Adrenal gland (tissue), 12 donors: Measurements from ENCODE around the gene UBXN6. TPM values are rescaled to one million over a fixed set of nuclear protein-coding genes. Genes with fewer than 3 reads are reported as not detected.

Source experiments
- DNase-seq, 7 donors: peaks; one replicate each; pipeline ENCODE4 v3.0.0-alpha.2; 2019 to 2020
- H3K27ac ChIP-seq, 5 donors: fragments of 200-600 bp; sonication (generic) in 4 of 5; 1 replicate in 3 of 5; 2 replicates in 2 of 5; pipeline versions ENCODE4 v1.5.1 to v1.8.0; 2016 to 2020; ENCODE audit warnings: mild to moderate bottlenecking in 1 of 5
- H3K27me3 ChIP-seq: fragments of 200-600 bp; 2 replicates; pipeline ENCODE4 v1.8.0; 2021
- H3K36me3 ChIP-seq, 2 donors: fragments of 200-600 bp; replicated peaks in 1 of 2; 1 replicate in 1 of 2; 2 replicates in 1 of 2; pipeline versions ENCODE4 v1.5.1 to v1.8.0; 2018 to 2022
- H3K4me1 ChIP-seq, 2 donors: fragments of 200-600 bp; replicated peaks in 1 of 2; 1 replicate in 1 of 2; 2 replicates in 1 of 2; pipeline versions ENCODE4 v1.5.1 to v1.8.0; 2018 to 2021
- H3K4me3 ChIP-seq, 4 donors: fragments of 200-600 bp; sonication (generic) in 3 of 4; one replicate each; pipeline ENCODE4 v1.5.1; 2016 to 2018
- H3K9me3 ChIP-seq, 3 donors: fragments of 200-600 bp; sonication (generic) in 1 of 3; replicated peaks in 1 of 3; 1 replicate in 2 of 3; 2 replicates in 1 of 3; pipeline versions ENCODE4 v1.5.1 to v1.8.0; 2016 to 2021
- POLR2A ChIP-seq, 2 donors: fragments of 450-650 bp; IDR thresholded peaks; one replicate each; pipeline ENCODE4 v1.6.1; 2017; ENCODE audit warnings: antibody characterized with exemption in 2 of 2, mild to moderate bottlenecking in 2 of 2, moderate library complexity in 1 of 2
- WGBS, 4 donors: extraction: QIAGEN DNeasy Blood & Tissue Kit in 2 of 4; methylation state at CpG; one replicate each; pipeline versions ENCODE4 v1.1.5 to v1.1.7; 2013 to 2017; 5-methylcytosine and 5-hydroxymethylcytosine counted together
- intact Hi-C, 2 donors: fragments of 100-400 bp; cut with DNase I; formaldehyde crosslinking; loops; one replicate each; pipeline versions ENCODE4 v1.14.1 to v1.15.0; 2022 to 2023
- polyA plus RNA-seq, 3 donors: library from polyadenylated mRNA; stranded (reverse); fragments of 200-250 nt in 2 of 3; fragments of 350-450 nt in 1 of 3; fragmentation: Illumina TruSeq in 1 of 3; extraction: RNeasy Lipid Tissue Mini Kit (QIAGEN cat#74804) in 1 of 3; gene quantifications; one replicate each; pipeline ENCODE4 v1.2.3, GENCODE V29; 2013 to 2014
- total RNA-seq, 9 donors: library from RNA; depleted of rRNA in 4 of 9; stranded (reverse); fragments of >200 nt in 4 of 9; fragments of 120-200 nt in 1 of 9; fragmentation: NEBNext Ultra II Directional in 1 of 9; extraction: Animal tissue kit (Norgen Biotek cat#: 25700) in 1 of 9; gene quantifications; one replicate each; pipeline versions ENCODE4 v1.1.0 to v1.2.4, GENCODE V29; 2013 to 2023
- TF ChIP-seq, protein P1 (sequence below), 6 experiments: fragments of 450-650 bp in 4 of 6; fragments of 200-600 bp in 2 of 6; sonication (generic) in 1 of 6; IDR thresholded peaks; 1 replicate in 5 of 6; 2 replicates in 1 of 6; pipeline versions ENCODE4 v1.5.1 to v1.8.0; 2016 to 2021; ENCODE audit warnings: antibody characterized with exemption in 6 of 6, mild to moderate bottlenecking in 2 of 6, moderate library complexity in 1 of 6
- donor health status: healthy with polysubstance abuse.
- donor health status: Bipolar disorder and iron deficiency.
- donor health status: DM: yes; HTN: yes; CAD: no.
- donor health status: DM: no; HTN: no; CAD: no.
- donor health status: DM: no; HTN: no; CAD: no.
- donor health status: DM: yes; HTN: yes; CAD: no.

The UBXN6 gene
- total and polyA plus RNA-seq, 12 donors: 53.9 to 317 (median 254) TPM

GRCh38 chr19:4449639-4450028, 8.0 kb downstream of the UBXN6 start:
- intact Hi-C loops: loop anchor here in 1 of 2 donors (10.0 kb wide), 1 partner anchor 45 kb away; the partner anchor contains the start of genes CHAF1A and SH3GL1
- peaks cover 0 to 89% of the 10 kb centered on the region in 2 donors for H3K36me3 ChIP-seq

GRCh38 chr19:4449022-4449638, 8.5 kb downstream of the UBXN6 start:
- DNase-seq: peak; percentile 95 to 99 (median 98)
- WGBS, 4 donors: 46 to 63% (median 49%) methylated on average over 10 to 24 of the region's 24 CpGs
- Histone ChIP-seq H3K4me3 (no peak overlapping the region), H3K27ac (peak overlapping the region; percentile 80 to 95 (median 92)), H3K36me3 (peaks cover 0 to 94% of the 10 kb centered on the region in 2 donors), H3K4me1 (peaks cover 45 to 59% of the 10 kb centered on the region in 2 donors), H3K9me3 (no peaks in the 10 kb centered on the region), H3K27me3 (no peaks in the 10 kb centered on the region)
- intact Hi-C loops: no loop called here
- TF ChIP-seq POLR2A (IDR thresholded peaks at IDR 0.05): peak in 1 of 2 donors; percentile 62
- TF ChIP-seq, protein P1, sequence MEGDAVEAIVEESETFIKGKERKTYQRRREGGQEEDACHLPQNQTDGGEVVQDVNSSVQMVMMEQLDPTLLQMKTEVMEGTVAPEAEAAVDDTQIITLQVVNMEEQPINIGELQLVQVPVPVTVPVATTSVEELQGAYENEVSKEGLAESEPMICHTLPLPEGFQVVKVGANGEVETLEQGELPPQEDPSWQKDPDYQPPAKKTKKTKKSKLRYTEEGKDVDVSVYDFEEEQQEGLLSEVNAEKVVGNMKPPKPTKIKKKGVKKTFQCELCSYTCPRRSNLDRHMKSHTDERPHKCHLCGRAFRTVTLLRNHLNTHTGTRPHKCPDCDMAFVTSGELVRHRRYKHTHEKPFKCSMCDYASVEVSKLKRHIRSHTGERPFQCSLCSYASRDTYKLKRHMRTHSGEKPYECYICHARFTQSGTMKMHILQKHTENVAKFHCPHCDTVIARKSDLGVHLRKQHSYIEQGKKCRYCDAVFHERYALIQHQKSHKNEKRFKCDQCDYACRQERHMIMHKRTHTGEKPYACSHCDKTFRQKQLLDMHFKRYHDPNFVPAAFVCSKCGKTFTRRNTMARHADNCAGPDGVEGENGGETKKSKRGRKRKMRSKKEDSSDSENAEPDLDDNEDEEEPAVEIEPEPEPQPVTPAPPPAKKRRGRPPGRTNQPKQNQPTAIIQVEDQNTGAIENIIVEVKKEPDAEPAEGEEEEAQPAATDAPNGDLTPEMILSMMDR (IDR thresholded peaks at IDR 0.05): peak in 5 of 6 experiments; percentile 32 to 44 (median 38)

More at GRCh38 chr19:4449639-4450028, 8.0 kb downstream of the UBXN6 start:
- no peaks in the 10 kb centered on the region for H3K27me3 ChIP-seq
- WGBS, 4 donors: 80 to 90% (median 88%) methylated on average over 9 of the region's 9 CpGs
- H3K4me3 ChIP-seq: no peak overlapping the region
- DNase-seq: peak in 1 of 7 donors; percentile 43
- peaks cover 50 to 63% of the 10 kb centered on the region in 2 donors for H3K4me1 ChIP-seq
- peak overlapping the region in 4 of 5 donors; percentile 92 to 95 (median 93) for H3K27ac ChIP-seq
- no peak for TF ChIP-seq POLR2A (IDR thresholded peaks at IDR 0.05)
- TF ChIP-seq, protein P1 (IDR thresholded peaks at IDR 0.05): no peak
- H3K9me3 ChIP-seq: no peaks in the 10 kb centered on the region

- no peaks in the 10 kb centered on the region for H3K9me3 ChIP-seq
- intact Hi-C loops: no loop called here
- peaks cover 0 to 97% of the 10 kb centered on the region in 2 donors for H3K36me3 ChIP-seq
Observed at GRCh38 chr19:4448147-4448985, 9.2 kb downstream of the UBXN6 start.

More at GRCh38 chr19:4448147-4448985, 9.2 kb downstream of the UBXN6 start:
- peaks cover 37 to 52% of the 10 kb centered on the region in 2 donors for H3K4me1 ChIP-seq
- H3K27me3 ChIP-seq: no peaks in the 10 kb centered on the region
- 30 to 58% (median 45%) methylated on average over 8 to 30 of the region's 30 CpGs for WGBS, 4 donors
- TF ChIP-seq POLR2A (IDR thresholded peaks at IDR 0.05): peak in 1 of 2 donors; percentile 19
- TF ChIP-seq, protein P1 (IDR thresholded peaks at IDR 0.05): no peak
- DNase-seq: peak; percentile 86 to 97 (median 96)
- peak overlapping the region; percentile 80 to 95 (median 92) for H3K27ac ChIP-seq
- no peak overlapping the region for H3K4me3 ChIP-seq
